GM19193 (cell line): Measurements from ENCODE around the gene PRDX5.

Experiments
- POLR2A ChIP-seq: IDR thresholded peaks from 4 replicates; pipeline ENCODE4 v1.6.1; 2011; ENCODE audit not compliant: insufficient read depth, insufficient read length; ENCODE audit errors: extremely low read depth

PRDX5 gene

GRCh38 chr11:64285885-64286800 lies 31.8 kb upstream of the PRDX5 start:
- no peak for TF ChIP-seq POLR2A

DNA sequence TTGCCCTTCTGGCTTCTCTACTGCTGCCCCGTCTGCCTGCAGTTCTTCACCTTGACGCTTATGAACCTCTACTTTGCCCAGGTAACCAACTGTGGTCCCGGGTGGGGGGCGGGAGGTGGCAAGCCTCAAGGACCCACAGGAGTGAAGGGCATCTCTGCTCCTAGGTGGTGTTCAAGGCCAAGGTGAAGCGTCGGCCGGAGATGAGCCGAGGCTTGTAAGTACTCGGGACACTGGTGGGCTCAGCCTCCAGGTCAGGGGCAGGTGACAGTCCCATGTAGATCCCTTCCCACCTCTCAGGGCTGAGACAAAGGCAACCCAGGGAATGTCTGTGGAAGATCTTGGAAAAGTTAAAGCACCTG lies 31.1 kb upstream of the PRDX5 start:
- no peak for TF ChIP-seq POLR2A

DNA sequence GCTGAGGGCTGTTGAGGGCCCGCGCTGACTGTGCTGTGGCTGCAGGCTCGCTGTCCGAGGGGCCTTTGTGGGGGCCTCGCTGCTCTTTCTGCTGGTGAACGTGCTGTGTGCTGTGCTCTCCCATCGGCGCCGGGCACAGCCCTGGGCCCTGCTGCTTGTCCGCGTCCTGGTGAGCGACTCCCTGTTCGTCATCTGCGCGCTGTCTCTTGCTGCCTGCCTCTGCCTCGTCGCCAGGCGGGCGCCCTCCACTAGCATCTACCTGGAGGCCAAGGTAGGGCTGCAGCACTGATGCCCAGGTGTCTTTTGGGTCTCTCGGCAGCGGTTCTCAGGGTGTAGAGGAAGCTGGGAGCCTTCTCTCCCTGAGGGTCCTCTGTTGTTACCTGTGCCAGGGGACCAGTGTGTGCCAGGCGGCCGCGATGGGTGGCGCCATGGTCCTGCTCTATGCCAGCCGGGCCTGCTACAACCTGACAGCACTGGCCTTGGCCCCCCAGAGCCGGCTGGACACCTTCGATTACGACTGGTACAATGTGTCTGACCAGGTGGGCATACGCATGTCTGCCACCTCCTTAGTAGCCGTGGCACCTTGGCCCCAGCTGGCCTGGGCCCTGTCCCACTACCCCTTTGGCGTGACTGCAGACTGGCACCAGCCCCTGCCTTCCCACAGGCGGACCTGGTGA lies 30.1 kb upstream of the PRDX5 start:
- no peak for TF ChIP-seq POLR2A

DNA sequence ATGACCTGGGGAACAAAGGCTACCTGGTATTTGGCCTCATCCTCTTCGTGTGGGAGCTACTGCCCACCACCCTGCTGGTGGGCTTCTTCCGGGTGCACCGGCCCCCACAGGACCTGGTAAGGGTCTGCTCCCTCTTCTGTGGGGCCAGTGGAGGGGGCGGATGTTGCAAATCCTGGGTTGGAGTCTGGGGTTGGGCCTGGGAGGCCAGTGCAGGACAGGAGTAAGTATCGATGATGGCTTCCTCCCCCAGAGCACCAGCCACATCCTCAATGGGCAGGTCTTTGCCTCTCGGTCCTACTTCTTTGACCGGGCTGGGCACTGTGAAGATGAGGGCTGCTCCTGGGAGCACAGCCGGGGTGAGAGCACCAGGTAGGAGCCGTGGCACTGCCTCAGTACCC lies 29.6 kb upstream of the PRDX5 start:
- TF ChIP-seq POLR2A: no peak

GRCh38 chr11:64289002-64289564 lies 28.8 kb upstream of the PRDX5 start:
- no peak for TF ChIP-seq POLR2A

DNA sequence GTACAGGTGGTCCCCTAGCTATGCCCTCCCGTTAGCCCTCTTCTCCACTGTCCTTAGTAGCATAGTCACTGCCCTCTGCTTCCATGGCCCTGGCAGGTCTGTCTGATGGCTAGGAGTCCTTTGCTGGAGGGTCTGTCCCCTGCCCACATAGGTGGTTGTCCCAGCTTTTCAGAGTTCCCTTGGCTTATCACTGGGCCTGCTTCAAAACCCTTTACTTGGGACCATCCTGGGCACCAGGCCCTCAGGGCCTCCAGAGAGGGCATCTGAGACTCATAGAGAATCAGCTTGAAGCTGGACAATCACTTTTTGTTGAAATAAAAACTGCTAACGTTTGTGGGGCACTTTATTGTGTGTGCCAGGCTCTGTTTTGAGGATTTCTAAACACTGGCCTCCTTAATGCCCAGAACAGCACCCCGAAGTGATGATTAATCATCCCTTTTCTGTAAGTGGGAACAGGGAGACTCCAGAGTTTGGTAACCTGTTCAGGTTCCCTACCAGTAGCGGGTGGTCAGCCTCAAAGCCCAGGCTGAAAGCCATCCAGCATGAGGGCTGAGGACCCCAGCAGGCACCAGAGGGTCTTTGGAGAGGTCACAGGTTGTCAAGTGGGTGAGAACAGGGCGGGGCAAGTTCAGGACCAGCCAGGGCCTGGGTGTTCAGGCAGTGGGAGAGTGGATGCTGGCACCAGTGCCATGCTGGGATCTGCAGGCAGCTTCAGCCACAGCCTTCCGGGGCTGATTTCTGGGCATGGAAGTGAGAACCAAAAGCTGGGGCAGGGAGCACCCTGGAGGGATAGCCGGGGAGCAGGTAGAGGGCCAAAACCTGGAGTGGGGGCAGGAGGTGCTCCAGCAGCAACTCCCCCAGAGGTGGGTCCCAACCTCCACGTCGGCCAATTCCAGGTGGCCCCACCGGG lies 27.3 kb upstream of the PRDX5 start:
- TF ChIP-seq POLR2A: no peak

DNA sequence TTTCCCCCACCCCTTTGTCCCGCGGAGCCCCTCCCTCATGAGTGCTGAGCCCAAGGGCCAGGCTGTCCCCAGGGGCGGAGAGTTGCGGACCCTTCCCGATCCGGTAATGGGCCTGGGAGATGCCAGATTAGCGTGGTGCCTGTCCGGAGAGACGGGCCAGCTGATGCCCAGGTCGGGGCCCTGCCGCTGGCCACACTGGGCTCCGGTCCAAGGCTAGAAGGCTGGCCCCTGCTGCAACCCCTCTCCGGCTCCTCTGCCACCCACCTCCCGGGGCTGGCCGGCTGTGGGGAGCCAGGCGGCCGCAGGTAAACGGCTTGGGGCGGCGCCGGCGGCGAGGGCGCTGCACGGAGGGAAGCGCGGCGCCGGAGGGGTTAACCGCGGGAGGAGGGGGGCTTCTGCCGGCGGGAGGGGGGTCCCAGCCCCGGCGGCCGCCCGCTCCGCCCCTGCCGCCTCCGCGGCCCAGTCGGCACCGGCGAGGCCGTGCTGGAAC lies 26.6 kb upstream of the PRDX5 start, which contains the start of gene KCNK4:
Gene KCNK4 (plus strand): TSS at position 41 of the 490 bp plus-strand sequence. CDS start 1,717 bp downstream, outside the sequence.
- no peak for TF ChIP-seq POLR2A

GRCh38 chr11:64291752-64292459 lies 26.0 kb upstream of the PRDX5 start:
- no peak for TF ChIP-seq POLR2A

- no peak for TF ChIP-seq POLR2A
Observed at GRCh38 chr11:64292460-64293254, 25.3 kb upstream of the PRDX5 start.

GRCh38 chr11:64294774-64295173 lies 23.1 kb upstream of the PRDX5 start:
- TF ChIP-seq POLR2A: no peak

GRCh38 chr11:64295760-64296159 lies 22.2 kb upstream of the PRDX5 start:
- TF ChIP-seq POLR2A: no peak

GRCh38 chr11:64296236-64296635 lies 21.7 kb upstream of the PRDX5 start:
- no peak for TF ChIP-seq POLR2A
